H9 (cell line): ENCODE measurements around the gene ELFN1. TPM values are rescaled to one million over a fixed set of nuclear protein-coding genes. Genes with fewer than 3 reads are reported as not detected.

Experiments used
- DNase-seq: peaks from one replicate; pipeline ENCODE4 v3.0.0-alpha.2; 2017
- H2AFZ ChIP-seq: one replicate; pipeline ENCODE4 v1.6.1; 2013; ENCODE audit warnings: mild to moderate bottlenecking, low read length, control low read depth, moderate library complexity
- H2AK5ac ChIP-seq: 2 replicates; pipeline ENCODE4 v1.6.1; 2013; ENCODE audit warnings: low read length, control low read depth, mixed read lengths; ENCODE audit not compliant: insufficient read length
- H2BK120ac ChIP-seq: one replicate; pipeline ENCODE4 v1.6.1; 2013; ENCODE audit warnings: low read depth, mild to moderate bottlenecking, low read length, control low read depth, inconsistent platforms; ENCODE audit not compliant: poor library complexity, severe bottlenecking
- H2BK12ac ChIP-seq: 2 replicates; pipeline ENCODE4 v1.6.1; 2013; ENCODE audit warnings: low read length, control low read depth, mixed read lengths, low read depth; ENCODE audit not compliant: insufficient read length
- H2BK15ac ChIP-seq: 2 replicates; pipeline ENCODE4 v1.6.1; 2013; ENCODE audit warnings: low read depth, low read length, control low read depth
- H2BK20ac ChIP-seq: one replicate; pipeline ENCODE4 v1.6.1; 2013; ENCODE audit warnings: low read depth, mild to moderate bottlenecking, low read length, control low read depth, inconsistent platforms; ENCODE audit not compliant: poor library complexity, severe bottlenecking
- H2BK5ac ChIP-seq: 2 replicates; pipeline ENCODE4 v1.6.1; 2013; ENCODE audit warnings: low read length, control low read depth, mixed read lengths; ENCODE audit not compliant: insufficient read length
- H3K14ac ChIP-seq: 2 replicates; pipeline ENCODE4 v1.6.1; 2013; ENCODE audit warnings: low read length, control low read depth; ENCODE audit not compliant: insufficient read depth
- H3K18ac ChIP-seq: 2 replicates; pipeline ENCODE4 v1.6.1; 2013; ENCODE audit warnings: low read depth, mild to moderate bottlenecking, mixed read lengths, low read length, control low read depth; ENCODE audit not compliant: insufficient read length
- H3K23ac ChIP-seq: 2 replicates; pipeline ENCODE4 v1.6.1; 2013; ENCODE audit warnings: low read length, control low read depth, mixed read lengths, low read depth; ENCODE audit not compliant: insufficient read length
- H3K23me2 ChIP-seq: 2 replicates; pipeline ENCODE4 v1.6.1; 2013; ENCODE audit warnings: low read depth, mild to moderate bottlenecking, mixed read lengths, low read length, control low read depth; ENCODE audit not compliant: insufficient read length, poor library complexity, severe bottlenecking
- H3K27ac ChIP-seq: 2 replicates; pipeline ENCODE4 v1.5.1; 2013; ENCODE audit warnings: low read length, control low read depth, mixed read lengths, low read depth; ENCODE audit not compliant: insufficient read length
- H3K27me3 ChIP-seq: 2 replicates; pipeline ENCODE4 v1.6.1; 2013; ENCODE audit warnings: low read length, control low read depth, inconsistent platforms; ENCODE audit not compliant: insufficient read depth
- H3K4ac ChIP-seq: 2 replicates; pipeline ENCODE4 v1.6.1; 2013; ENCODE audit warnings: low read depth, mild to moderate bottlenecking, control low read depth, inconsistent platforms, low read length, moderate library complexity
- H3K4me1 ChIP-seq: 2 replicates; pipeline ENCODE4 v1.6.1; 2013; ENCODE audit warnings: low read length, control low read depth, inconsistent platforms; ENCODE audit not compliant: insufficient read depth
- H3K4me2 ChIP-seq: 2 replicates; pipeline ENCODE4 v1.6.1; 2013; ENCODE audit warnings: low read length, control low read depth, mixed read lengths; ENCODE audit not compliant: insufficient read length, insufficient read depth
- H3K56ac ChIP-seq: 2 replicates; pipeline ENCODE4 v1.6.1; 2013; ENCODE audit warnings: low read depth, mild to moderate bottlenecking, mixed read lengths, low read length, control low read depth; ENCODE audit not compliant: insufficient read length
- H3K79me1 ChIP-seq: 2 replicates; pipeline ENCODE4 v1.6.1; 2013; ENCODE audit warnings: low read depth, mild to moderate bottlenecking, moderate library complexity, low read length, control low read depth, inconsistent platforms; ENCODE audit not compliant: insufficient read depth, poor library complexity, severe bottlenecking
- H3K79me2 ChIP-seq: 2 replicates; pipeline ENCODE4 v1.6.1; 2013; ENCODE audit warnings: low read length, control low read depth, inconsistent platforms; ENCODE audit not compliant: insufficient read depth
- H3K9ac ChIP-seq: 2 replicates; pipeline ENCODE4 v1.6.1; 2013; ENCODE audit warnings: low read length, control low read depth, mixed read lengths; ENCODE audit not compliant: insufficient read length; ENCODE audit errors: extremely low read depth
- H3K9me3 ChIP-seq: one replicate; pipeline ENCODE4 v1.6.1; 2013; ENCODE audit warnings: low read depth, low read length, inconsistent platforms; ENCODE audit not compliant: control insufficient read depth
- H3T11ph ChIP-seq: one replicate; pipeline ENCODE4 v1.6.1; 2013; ENCODE audit warnings: mild to moderate bottlenecking, low read length, control low read depth, inconsistent platforms
- H4K20me1 ChIP-seq: one replicate; pipeline ENCODE4 v1.6.1; 2013; ENCODE audit not compliant: control insufficient read depth, insufficient read length, insufficient read depth
- H4K5ac ChIP-seq: 2 replicates; pipeline ENCODE4 v1.6.1; 2013; ENCODE audit warnings: low read depth, mild to moderate bottlenecking, mixed read lengths, low read length, control low read depth; ENCODE audit not compliant: insufficient read length
- H4K8ac ChIP-seq: replicated peaks from 2 replicates; pipeline ENCODE4 v1.6.1; 2013; ENCODE audit warnings: low read length, control low read depth, mixed read lengths, low read depth; ENCODE audit not compliant: insufficient read length
- H4K91ac ChIP-seq: 2 replicates; pipeline ENCODE4 v1.6.1; 2013; ENCODE audit warnings: low read depth, mild to moderate bottlenecking, moderate library complexity, mixed read lengths, low read length, control low read depth; ENCODE audit not compliant: insufficient read length
- H3K27ac Mint-ChIP-seq, 3 experiments: 2 replicates in 2 of 3; 3 replicates in 1 of 3; pipeline ENCODE4 v1.8.0; 2020 to 2021; ENCODE audit warnings: mixed read lengths in 3 of 3, mild to moderate bottlenecking in 1 of 3, moderate library complexity in 1 of 3
- H3K27me3 Mint-ChIP-seq: 2 replicates; pipeline ENCODE4 v1.8.0; 2021; ENCODE audit warnings: low read depth, mild to moderate bottlenecking, moderate library complexity, mixed read lengths
- H3K36me3 Mint-ChIP-seq, 3 experiments: 2 replicates in 2 of 3; 3 replicates in 1 of 3; pipeline ENCODE4 v1.8.0; 2020 to 2021; ENCODE audit warnings: low read depth in 3 of 3, mixed read lengths in 3 of 3; ENCODE audit not compliant: insufficient read depth in 1 of 3
- H3K4me1 Mint-ChIP-seq, 2 experiments: 2 replicates each; pipeline ENCODE4 v1.8.0; 2020; ENCODE audit warnings: mixed read lengths in 2 of 2
- H3K4me3 Mint-ChIP-seq, 2 experiments: 2 replicates in 1 of 2; 3 replicates in 1 of 2; pipeline ENCODE4 v1.8.0; 2020 to 2021; ENCODE audit warnings: mild to moderate bottlenecking in 2 of 2, mixed read lengths in 2 of 2, moderate library complexity in 1 of 2
- H3K9me3 Mint-ChIP-seq, 2 experiments: 2 replicates in 1 of 2; 3 replicates in 1 of 2; pipeline ENCODE4 v1.8.0; 2020; ENCODE audit warnings: mild to moderate bottlenecking in 2 of 2, mixed read lengths in 2 of 2, moderate library complexity in 1 of 2
- CTCF ChIP-seq: fragments of 200-600 bp; sonication (generic); conservative IDR thresholded peaks from 3 replicates; pipeline ENCODE4 v1.8.0; 2021; ENCODE audit warnings: antibody characterized with exemption, mild to moderate bottlenecking
- WGBS: extraction: QIAGEN DNeasy Blood & Tissue Kit; methylation state at CpG from one replicate; pipeline ENCODE4 v1.1.7; 2013; ENCODE audit warnings: missing lambda C conversion rate, low lambda C conversion rate, mixed read lengths; ENCODE audit not compliant: insufficient read length; ENCODE audit errors: extremely low coverage; 5-methylcytosine and 5-hydroxymethylcytosine counted together
- total RNA-seq: library from RNA; stranded (reverse); gene quantifications from 2 replicates; pipeline ENCODE4 v1.2.1, GENCODE V29; 2021

ELFN1 gene
- total RNA-seq, 1 experiment from 2014 or later = 3.7 TPM

- Histone ChIP-seq H3T11ph (no peak overlapping the region), H2AK5ac (no peak overlapping the region), H2BK12ac (no peak overlapping the region), H3K4me2 (no peak overlapping the region), H3K18ac (no peak overlapping the region), H3K14ac (no peak overlapping the region), H3K79me1 (no peaks in the 10 kb centered on the region), H3K9me3 (no peaks in the 10 kb centered on the region), H3K4ac (no peak overlapping the region), H3K23me2 (no peaks in the 10 kb centered on the region), H4K20me1 (no peaks in the 10 kb centered on the region), H4K5ac (no peak overlapping the region), H4K91ac (no peak overlapping the region), H2AFZ (no peak overlapping the region), H3K27me3 (no peaks in the 10 kb centered on the region), H3K4me1 (no peaks in the 10 kb centered on the region), H3K56ac (no peak overlapping the region), H2BK120ac (no peak overlapping the region), H3K23ac (no peak overlapping the region), H4K8ac (no peak overlapping the region), H3K79me2 (no peaks in the 10 kb centered on the region), H2BK5ac (no peak overlapping the region), H2BK20ac (no peak overlapping the region), H2BK15ac (no peak overlapping the region), H3K27ac (no peak overlapping the region), H3K9ac (no peak overlapping the region)
- WGBS = no CpG with 5 or more reads among the region's 56 CpGs
- TF ChIP-seq CTCF = no peak
- Mint-ChIP-seq H3K36me3 (no peaks in the 10 kb centered on the region; a peak in 1 of 7 replicates), H3K4me1 (peaks cover 0 to 5% of the 10 kb centered on the region in 2 experiments; a peak in 2 of 4 replicates), H3K27me3 (no peaks in the 10 kb centered on the region; the same call in 1 of the 2 replicates), H3K9me3 (no peaks in the 10 kb centered on the region; a peak in 1 of 5 replicates), H3K27ac (no peak overlapping the region), H3K4me3 (no peak overlapping the region)
- DNase-seq = no peak
Observed at GRCh38 chr7:1744296-1745017, 74.4 kb downstream of the ELFN1 start.
